Type B pancreatic cell (in vitro differentiated cells): ENCODE results near the gene VSNL1. TPM values are rescaled to one million over a fixed set of nuclear protein-coding genes. Genes with fewer than 3 reads are reported as not detected.

ENCODE experiments used
- DNase-seq: peaks from one replicate; pipeline ENCODE4 v3.0.0; 2021; ENCODE audit warnings: mixed read lengths; ENCODE audit not compliant: unreplicated experiment; ENCODE audit errors: extremely low spot score
- H3K27ac Mint-ChIP-seq: 2 replicates; pipeline ENCODE4 v1.8.0; 2021; ENCODE audit warnings: mild to moderate bottlenecking, mixed read lengths
- H3K27me3 Mint-ChIP-seq: 2 replicates; pipeline ENCODE4 v1.8.0; 2021; ENCODE audit warnings: mixed read lengths
- H3K36me3 Mint-ChIP-seq: 2 replicates; pipeline ENCODE4 v1.8.0; 2021; ENCODE audit warnings: mixed read lengths
- H3K4me1 Mint-ChIP-seq: one replicate; pipeline ENCODE4 v1.8.0; 2021; ENCODE audit warnings: mixed read lengths; ENCODE audit not compliant: unreplicated experiment
- H3K4me3 Mint-ChIP-seq: 2 replicates; pipeline ENCODE4 v1.8.0; 2021; ENCODE audit warnings: mild to moderate bottlenecking, mixed read lengths
- H3K9me3 Mint-ChIP-seq: 2 replicates; pipeline ENCODE4 v1.8.0; 2021; ENCODE audit warnings: mixed read lengths
- CTCF ChIP-seq: fragments of 200-600 bp; sonication (generic); conservative IDR thresholded peaks from 2 replicates; pipeline ENCODE4 v1.5.0; 2021; ENCODE audit warnings: antibody characterized with exemption, mild to moderate bottlenecking
- total RNA-seq: library from RNA; stranded (reverse); gene quantifications from 2 replicates; pipeline ENCODE4 v1.2.1, GENCODE V29; 2021; ENCODE audit warnings: low replicate concordance

VSNL1 gene
- total RNA-seq, 1 donor from 2014 or later, result 4.6 TPM

DNA sequence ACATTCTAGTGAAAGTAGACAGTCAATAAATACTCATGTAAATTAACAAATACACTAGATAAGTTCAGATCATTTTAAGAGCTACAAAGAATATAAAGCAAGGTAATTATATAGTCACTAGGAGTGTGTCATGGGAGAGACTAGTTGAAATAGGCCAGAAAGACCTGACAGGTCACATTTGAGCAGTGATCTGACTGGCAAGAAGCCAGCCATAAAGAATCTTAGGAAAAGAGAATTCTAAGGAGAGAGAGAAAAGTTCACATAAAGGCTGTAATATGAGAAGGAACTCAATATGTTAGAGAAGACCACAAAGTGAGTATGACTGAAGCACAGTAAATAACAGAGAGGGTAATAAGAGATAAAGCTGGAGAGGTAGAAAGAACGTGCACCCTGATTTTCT lies 31.2 kb downstream of the VSNL1 start:
- Mint-ChIP-seq H3K27ac (no peak overlapping the region), H3K4me3 (no peak overlapping the region), H3K9me3 (no peaks in the 10 kb centered on the region), H3K4me1 (peaks cover 7% of the 10 kb centered on the region), H3K27me3 (peaks cover 2% of the 10 kb centered on the region), H3K36me3 (no peaks in the 10 kb centered on the region)
- no peak for TF ChIP-seq CTCF
- DNase-seq, result no peak

GRCh38 chr2:17573085-17573803 lies 32.7 kb downstream of the VSNL1 start:
- no peaks in the 10 kb centered on the region for H3K9me3 Mint-ChIP-seq
- no peaks in the 10 kb centered on the region for H3K36me3 Mint-ChIP-seq
- H3K27ac Mint-ChIP-seq, result no peak overlapping the region
- H3K4me3 Mint-ChIP-seq, result no peak overlapping the region
- peak; percentile 42 for TF ChIP-seq CTCF
- peaks cover 3% of the 10 kb centered on the region for H3K27me3 Mint-ChIP-seq
- DNase-seq, result no peak
- H3K4me1 Mint-ChIP-seq, result peaks cover 7% of the 10 kb centered on the region

DNA sequence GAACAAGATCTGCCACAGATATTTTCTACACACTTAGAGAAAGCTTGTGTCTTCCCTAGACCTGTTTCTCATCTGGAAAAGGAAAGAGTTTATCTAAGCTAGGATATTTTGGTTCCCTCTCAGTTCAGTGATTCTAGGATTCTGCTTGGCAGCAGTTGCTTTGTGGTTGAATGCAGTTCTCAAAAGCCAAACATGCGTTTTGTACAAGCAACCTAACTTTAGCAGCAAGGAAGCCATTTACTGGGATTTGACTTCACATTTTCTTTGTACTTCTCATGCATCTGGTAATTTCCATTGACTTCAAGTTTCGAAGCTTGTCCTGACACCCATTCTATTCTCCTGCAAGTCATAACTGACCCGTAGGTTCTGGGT lies 33.3 kb downstream of the VSNL1 start:
- Mint-ChIP-seq H3K4me1 (peaks cover 7% of the 10 kb centered on the region), H3K4me3 (no peak overlapping the region), H3K9me3 (no peaks in the 10 kb centered on the region), H3K27me3 (peaks cover 3% of the 10 kb centered on the region), H3K36me3 (no peaks in the 10 kb centered on the region), H3K27ac (no peak overlapping the region)
- no peak for TF ChIP-seq CTCF
- no peak for DNase-seq

DNA sequence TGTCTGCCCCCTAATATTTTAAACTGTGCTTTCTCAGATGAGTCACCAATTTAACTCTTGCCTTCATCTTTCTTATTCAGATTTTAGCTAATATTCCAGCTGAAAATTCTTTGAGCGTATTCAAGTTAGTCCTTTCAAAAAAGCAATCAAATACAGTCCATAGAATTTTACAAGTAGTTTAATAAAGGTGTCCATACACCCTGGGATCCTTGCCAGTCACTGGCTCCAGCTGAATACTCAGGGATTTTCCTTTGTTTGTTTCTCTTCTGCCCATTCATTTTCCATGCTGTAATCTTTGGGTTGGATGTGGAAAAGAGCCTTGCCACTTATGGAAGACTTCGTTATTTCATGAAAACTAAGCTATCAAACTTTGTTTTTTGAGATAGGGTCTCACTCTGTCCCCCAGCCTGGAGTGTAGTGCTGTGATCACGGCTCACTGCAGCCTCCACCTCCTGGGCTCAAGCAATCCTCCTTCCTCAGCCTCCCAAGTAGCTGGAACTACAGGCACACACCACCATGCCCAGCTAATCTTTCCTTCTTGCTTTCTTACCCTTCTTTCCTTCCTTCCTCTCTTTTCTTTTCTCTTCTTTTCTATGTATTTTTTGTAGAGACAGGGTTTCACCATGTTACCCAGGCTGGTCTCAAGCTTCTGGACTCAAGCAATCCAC lies 34.0 kb downstream of the VSNL1 start:
- no peak for DNase-seq
- no peak overlapping the region for H3K27ac Mint-ChIP-seq
- H3K4me3 Mint-ChIP-seq, result no peak overlapping the region
- H3K27me3 Mint-ChIP-seq, result peaks cover 3% of the 10 kb centered on the region
- no peaks in the 10 kb centered on the region for H3K9me3 Mint-ChIP-seq
- no peak for TF ChIP-seq CTCF
- H3K4me1 Mint-ChIP-seq, result peaks cover 7% of the 10 kb centered on the region
- H3K36me3 Mint-ChIP-seq, result no peaks in the 10 kb centered on the region

DNA sequence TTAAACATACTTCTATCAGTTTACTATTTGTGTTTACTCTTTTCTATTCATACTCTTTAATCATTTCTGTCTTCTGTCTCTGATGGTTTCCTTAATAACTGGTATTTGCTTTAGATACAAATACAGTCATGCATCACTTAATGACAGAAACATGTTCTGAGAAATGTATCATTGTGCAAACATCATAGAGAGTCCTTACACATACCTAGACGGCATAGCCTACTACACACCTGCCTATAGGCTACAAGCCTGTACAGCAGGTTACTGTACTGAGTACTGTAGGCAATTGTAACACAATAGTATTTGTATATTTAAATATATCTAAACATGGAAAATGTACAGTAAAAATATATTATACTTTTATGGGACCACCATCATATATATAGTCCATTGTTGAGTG lies 36.3 kb downstream of the VSNL1 start:
- H3K4me1 Mint-ChIP-seq, result peaks cover 4% of the 10 kb centered on the region
- H3K9me3 Mint-ChIP-seq, result no peaks in the 10 kb centered on the region
- no peak overlapping the region for H3K4me3 Mint-ChIP-seq
- peaks cover 3% of the 10 kb centered on the region for H3K27me3 Mint-ChIP-seq
- DNase-seq, result no peak
- no peaks in the 10 kb centered on the region for H3K36me3 Mint-ChIP-seq
- no peak for TF ChIP-seq CTCF
- no peak overlapping the region for H3K27ac Mint-ChIP-seq
